MM.1S (cell line): ENCODE measurements around the gene PKD2L2.

Source experiments
- DNase-seq: peaks from one replicate; pipeline ENCODE4 v3.0.0-alpha.2; 2015
- H2AFZ ChIP-seq: fragments of 300-600 bp; sonication (generic); 2 replicates; pipeline ENCODE4 v1.6.0; 2016; ENCODE audit warnings: antibody characterized with exemption, low read length
- H3F3A ChIP-seq: fragments of 300-600 bp; sonication (generic); 2 replicates; pipeline ENCODE4 v1.6.1; 2016; ENCODE audit warnings: mild to moderate bottlenecking, antibody characterized with exemption, low read length, moderate library complexity, mixed read lengths; ENCODE audit not compliant: insufficient read depth
- H3K27ac ChIP-seq: fragments of 300-600 bp; sonication (generic); 2 replicates; pipeline ENCODE4 v1.5.1; 2016; ENCODE audit warnings: mild to moderate bottlenecking, low read length
- H3K27me3 ChIP-seq: fragments of 300-600 bp; sonication (generic); replicated peaks from 2 replicates; pipeline ENCODE4 v1.6.0; 2016; ENCODE audit warnings: low read length; ENCODE audit not compliant: insufficient read depth
- H3K36me3 ChIP-seq: fragments of 300-600 bp; sonication (generic); replicated peaks from 2 replicates; pipeline ENCODE4 v1.6.1; 2016; ENCODE audit warnings: mild to moderate bottlenecking, low read length, mixed read lengths; ENCODE audit not compliant: insufficient read depth
- H3K4me1 ChIP-seq: fragments of 300-600 bp; sonication (generic); 2 replicates; pipeline ENCODE4 v1.6.1; 2016; ENCODE audit warnings: low read length, mixed read lengths
- H3K4me2 ChIP-seq: fragments of 300-600 bp; sonication (generic); 2 replicates; pipeline ENCODE4 v1.6.0; 2016; ENCODE audit warnings: low read depth, low read length
- H3K4me3 ChIP-seq: fragments of 300-600 bp; sonication (generic); 2 replicates; pipeline ENCODE4 v1.5.1; 2016; ENCODE audit warnings: low read length, mixed read lengths
- H3K79me2 ChIP-seq: fragments of 300-600 bp; sonication (generic); 2 replicates; pipeline ENCODE4 v1.6.1; 2016; ENCODE audit warnings: mixed run types, low read length, mixed read lengths
- H3K9ac ChIP-seq: fragments of 300-600 bp; sonication (generic); 2 replicates; pipeline ENCODE4 v1.6.1; 2016; ENCODE audit warnings: low read length, mixed read lengths
- H3K9me2 ChIP-seq: fragments of 300-600 bp; sonication (generic); replicated peaks from 2 replicates; pipeline ENCODE4 v1.6.1; 2016; ENCODE audit warnings: mild to moderate bottlenecking, low read length, mixed read lengths; ENCODE audit not compliant: insufficient read depth
- H3K9me3 ChIP-seq: fragments of 300-600 bp; sonication (generic); replicated peaks from 2 replicates; pipeline ENCODE4 v1.6.1; 2016; ENCODE audit warnings: mild to moderate bottlenecking, low read length, mixed read lengths; ENCODE audit not compliant: insufficient read depth
- H4K20me1 ChIP-seq: fragments of 300-600 bp; sonication (generic); 2 replicates; pipeline ENCODE4 v1.6.1; 2016; ENCODE audit warnings: mild to moderate bottlenecking, low read length, moderate library complexity, mixed read lengths; ENCODE audit not compliant: insufficient read depth
- EZH2 ChIP-seq: fragments of 300-600 bp; sonication (generic); optimal IDR thresholded peaks from 2 replicates; pipeline ENCODE3; 2017; ENCODE audit warnings: low read depth, mild to moderate bottlenecking, antibody characterized with exemption, low read length, mixed read lengths
- EZH2phosphoT487 ChIP-seq: fragments of 300-600 bp; sonication (generic); IDR thresholded peaks from 2 replicates; pipeline ENCODE4 v1.6.1; 2018; ENCODE audit warnings: antibody characterized with exemption, low read length
- TF ChIP-seq, protein P1 (sequence below): fragments of 300-600 bp; sonication (generic); IDR thresholded peaks from 2 replicates; pipeline ENCODE4 v1.5.1; 2016; ENCODE audit warnings: antibody characterized with exemption, low read length, mixed read lengths

The PKD2L2 gene

GRCh38 chr5:137888863-137889759, at the start of gene PKD2L2:
Gene PKD2L2, plus strand, starts transcription at chr5:137889457. Its CDS starts 35 bp downstream, at chr5:137889492.
- peak within 1 kb of the TSS; percentile 61 for H3K27ac ChIP-seq
- peak; percentile 96 for DNase-seq

DNA sequence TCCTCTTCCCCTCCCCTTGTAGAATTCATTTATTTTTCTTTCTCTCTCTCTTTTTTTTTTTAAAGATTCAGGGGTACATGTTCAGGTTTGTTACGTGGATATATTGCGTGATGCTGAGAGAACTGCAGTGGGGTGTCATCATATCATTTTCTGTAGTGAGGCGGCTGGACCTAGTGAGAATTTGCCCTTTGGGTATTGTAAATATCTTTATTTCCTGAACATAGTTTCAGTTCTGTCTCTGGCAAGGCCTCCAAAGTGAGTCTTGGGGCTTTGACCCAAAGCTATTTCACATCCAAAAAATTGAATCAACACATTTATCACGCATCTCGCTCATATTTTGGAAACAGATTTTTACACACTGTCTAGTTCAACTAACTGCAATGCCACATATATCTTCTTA, 47.0 kb upstream of the PKD2L2 start:
- TF ChIP-seq EZH2phosphoT487, result no peak
- Histone ChIP-seq H3F3A (no peaks in the 10 kb centered on the region), H3K9ac (no peak overlapping the region), H3K4me3 (no peak overlapping the region), H3K79me2 (no peaks in the 10 kb centered on the region), H4K20me1 (no peaks in the 10 kb centered on the region), H3K27ac (no peak overlapping the region), H3K27me3 (no peaks in the 10 kb centered on the region), H3K36me3 (no peaks in the 10 kb centered on the region), H3K9me2 (no peaks in the 10 kb centered on the region), H3K4me2 (peak overlapping the region; percentile 13; the same call in 1 of the 2 replicates), H2AFZ (no peak overlapping the region), H3K9me3 (no peaks in the 10 kb centered on the region), H3K4me1 (0 out of 2 replicates have a peak, but pooled peaks cover 10% of the 10 kb centered on the region)
- DNase-seq, result peak; percentile 48

More at GRCh38 chr5:137888863-137889759, at the start of gene PKD2L2:
- H3K4me2 ChIP-seq, result peak within 1 kb of the TSS; percentile 80
- peak within 1 kb of the TSS; percentile 75 for H3K4me3 ChIP-seq
- peaks cover 7% of the 10 kb centered on the region; the same call in 1 of the 2 replicates for H3K4me1 ChIP-seq
- H3K36me3 ChIP-seq, result no peaks in the 10 kb centered on the region
- H3K9me3 ChIP-seq, result no peaks in the 10 kb centered on the region
- peak within 1 kb of the TSS; percentile 72 for H3K9ac ChIP-seq
- H3K79me2 ChIP-seq, result no peaks in the 10 kb centered on the region
- no peaks in the 10 kb centered on the region for H4K20me1 ChIP-seq
- no peaks in the 10 kb centered on the region for H3K9me2 ChIP-seq
- TF ChIP-seq EZH2phosphoT487, result no peak
- no peak for TF ChIP-seq EZH2
- TF ChIP-seq, protein P1, sequence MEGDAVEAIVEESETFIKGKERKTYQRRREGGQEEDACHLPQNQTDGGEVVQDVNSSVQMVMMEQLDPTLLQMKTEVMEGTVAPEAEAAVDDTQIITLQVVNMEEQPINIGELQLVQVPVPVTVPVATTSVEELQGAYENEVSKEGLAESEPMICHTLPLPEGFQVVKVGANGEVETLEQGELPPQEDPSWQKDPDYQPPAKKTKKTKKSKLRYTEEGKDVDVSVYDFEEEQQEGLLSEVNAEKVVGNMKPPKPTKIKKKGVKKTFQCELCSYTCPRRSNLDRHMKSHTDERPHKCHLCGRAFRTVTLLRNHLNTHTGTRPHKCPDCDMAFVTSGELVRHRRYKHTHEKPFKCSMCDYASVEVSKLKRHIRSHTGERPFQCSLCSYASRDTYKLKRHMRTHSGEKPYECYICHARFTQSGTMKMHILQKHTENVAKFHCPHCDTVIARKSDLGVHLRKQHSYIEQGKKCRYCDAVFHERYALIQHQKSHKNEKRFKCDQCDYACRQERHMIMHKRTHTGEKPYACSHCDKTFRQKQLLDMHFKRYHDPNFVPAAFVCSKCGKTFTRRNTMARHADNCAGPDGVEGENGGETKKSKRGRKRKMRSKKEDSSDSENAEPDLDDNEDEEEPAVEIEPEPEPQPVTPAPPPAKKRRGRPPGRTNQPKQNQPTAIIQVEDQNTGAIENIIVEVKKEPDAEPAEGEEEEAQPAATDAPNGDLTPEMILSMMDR, result no peak; the same call in 1 of the 2 replicates
- H3K27me3 ChIP-seq, result no peaks in the 10 kb centered on the region
- H2AFZ ChIP-seq, result peak within 1 kb of the TSS; percentile 98
- peaks cover 8% of the 10 kb centered on the region for H3F3A ChIP-seq

GRCh38 chr5:137843676-137844299, 45.5 kb upstream of the PKD2L2 start:
- Histone ChIP-seq H3K4me3 (no peak overlapping the region), H3K79me2 (no peaks in the 10 kb centered on the region), H3F3A (no peaks in the 10 kb centered on the region), H3K9ac (no peak overlapping the region), H3K36me3 (no peaks in the 10 kb centered on the region), H2AFZ (no peak overlapping the region), H3K4me1 (0 out of 2 replicates have a peak, but pooled peaks cover 10% of the 10 kb centered on the region), H3K27ac (no peak overlapping the region), H3K9me3 (no peaks in the 10 kb centered on the region), H3K27me3 (no peaks in the 10 kb centered on the region), H4K20me1 (no peaks in the 10 kb centered on the region), H3K9me2 (no peaks in the 10 kb centered on the region), H3K4me2 (no peak overlapping the region)
- DNase-seq, result no peak
- TF ChIP-seq, protein P1, result no peak
